GM18526 (cell line): ENCODE data around the gene NKX2-3.

ENCODE experiments used
- POLR2A ChIP-seq: IDR thresholded peaks from 3 replicates; pipeline ENCODE4 v1.6.1; 2011; ENCODE audit not compliant: insufficient read length; ENCODE audit errors: extremely low read depth

Gene NKX2-3

DNA sequence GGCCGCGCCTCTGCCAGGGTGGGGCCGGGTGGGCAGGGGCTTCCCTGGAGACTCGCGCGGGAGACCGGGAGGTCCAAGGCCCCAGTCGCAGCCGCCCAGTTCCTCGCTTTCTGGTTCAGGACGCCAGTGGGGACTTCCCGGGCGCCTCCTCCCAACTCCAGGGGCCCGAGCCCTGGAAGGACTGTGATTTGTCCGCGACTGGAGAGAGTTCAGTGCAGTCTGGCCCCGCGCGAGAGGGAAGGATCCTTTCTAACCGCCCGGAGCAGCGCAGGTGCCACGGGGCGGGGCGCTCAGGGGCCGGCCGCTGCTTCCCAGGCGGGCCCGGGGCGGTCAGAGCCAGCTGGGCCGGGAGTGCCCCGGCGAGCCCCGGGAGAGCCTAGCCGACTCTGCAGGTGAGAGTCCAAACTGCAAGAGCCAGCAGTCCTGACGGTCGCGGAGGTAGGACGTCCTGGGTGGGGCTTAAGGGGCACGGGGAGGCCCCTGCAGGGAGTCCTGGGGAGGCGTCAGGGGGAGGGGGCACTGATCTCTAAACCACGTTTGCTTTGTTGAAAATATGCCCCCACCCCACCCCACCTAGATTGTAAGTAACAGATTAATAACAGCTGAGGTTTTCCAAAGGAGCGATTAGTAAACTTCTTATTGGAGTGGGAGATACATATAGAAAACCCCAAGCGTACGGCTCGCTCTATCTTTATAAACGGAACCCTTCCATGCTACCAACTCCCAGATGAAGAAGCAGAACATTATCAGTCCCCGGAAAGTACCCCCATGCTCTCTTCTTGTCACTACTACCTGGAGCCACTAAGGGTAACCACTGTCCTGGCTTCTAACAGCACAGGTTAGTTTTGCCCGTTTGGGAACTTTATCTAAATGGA lies 8.2 kb downstream of the NKX2-3 start:
- no peak for TF ChIP-seq POLR2A

DNA sequence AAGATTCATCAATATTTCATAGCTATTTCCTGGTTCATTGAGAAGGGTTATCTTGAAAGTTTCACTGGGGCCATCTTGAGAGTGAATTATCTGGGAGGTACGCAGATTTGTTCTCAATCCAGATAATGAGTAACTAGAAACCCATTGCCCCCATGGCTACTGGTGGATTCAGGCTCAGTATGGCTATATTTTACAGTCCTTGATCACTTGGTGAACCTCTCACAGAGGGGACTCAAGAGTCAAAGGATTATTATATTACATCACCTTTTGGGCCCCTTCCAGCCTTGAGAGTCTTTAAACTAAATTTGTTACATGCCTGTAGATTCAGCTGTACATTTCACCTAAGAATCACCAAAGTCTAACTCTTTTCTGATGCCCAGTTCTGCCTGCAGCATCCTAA lies 11.6 kb downstream of the NKX2-3 start:
- no peak for TF ChIP-seq POLR2A

DNA sequence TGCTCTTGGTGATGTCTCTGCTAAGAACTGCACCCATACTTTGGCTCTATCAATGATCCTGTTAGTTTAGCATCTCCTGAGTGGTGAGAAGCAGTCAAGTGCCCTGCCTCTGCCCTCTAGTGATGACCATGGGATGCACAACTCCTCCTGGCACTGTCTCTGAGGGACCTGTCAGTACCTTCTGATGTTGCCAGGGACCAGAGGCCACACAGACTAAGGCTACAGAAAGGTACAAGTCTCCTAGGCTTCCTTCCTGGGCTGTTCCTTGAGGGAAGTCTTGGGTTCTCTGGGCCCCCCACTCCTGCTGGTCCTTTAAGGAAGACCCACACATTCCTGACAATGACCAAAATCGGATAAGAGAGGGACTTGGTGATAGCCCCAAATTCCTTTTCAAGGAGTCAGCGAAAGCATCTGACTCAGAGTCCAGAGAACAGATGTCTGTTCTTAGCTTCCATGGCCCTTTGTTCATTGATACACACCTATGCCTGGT lies 15.3 kb downstream of the NKX2-3 start:
- TF ChIP-seq POLR2A, result no peak

DNA sequence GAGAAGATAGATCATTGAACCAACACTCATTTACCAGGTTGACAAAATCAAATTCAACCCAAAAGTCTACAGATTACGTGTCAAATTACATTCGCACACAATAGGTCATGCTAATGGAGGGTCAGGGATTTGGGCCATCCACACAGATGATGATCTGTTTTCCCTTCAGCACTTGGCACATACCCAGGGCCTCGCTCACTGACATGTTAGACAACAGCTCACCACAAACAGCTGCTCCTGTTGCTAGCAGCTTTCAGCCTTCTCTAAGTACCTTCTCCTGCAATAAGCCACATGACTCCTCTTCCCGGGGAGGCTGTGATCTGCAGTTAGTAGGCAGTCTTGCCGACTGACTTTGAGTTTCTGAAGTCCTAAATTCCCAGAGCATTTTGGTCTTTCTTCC lies 18.4 kb downstream of the NKX2-3 start:
- TF ChIP-seq POLR2A, result no peak

DNA sequence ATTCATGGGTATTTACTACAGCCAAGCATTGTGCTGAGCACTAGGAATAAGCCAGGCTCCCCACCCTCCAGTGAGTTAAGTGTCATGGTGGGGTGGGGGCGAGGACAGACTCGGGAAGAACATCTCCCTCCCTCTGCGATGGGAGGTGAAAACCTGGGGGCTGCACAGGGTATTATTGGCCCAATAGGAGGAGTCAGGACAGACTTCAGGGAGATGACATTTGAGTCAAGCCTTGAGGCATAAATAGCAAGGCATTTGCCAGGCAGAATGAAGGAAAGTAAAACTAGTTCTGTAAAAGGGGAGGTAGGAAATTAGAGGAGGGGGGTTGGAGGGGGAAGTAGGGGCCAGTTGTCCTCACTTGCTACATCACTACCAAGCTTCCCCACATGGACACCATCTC lies 18.9 kb downstream of the NKX2-3 start:
- no peak for TF ChIP-seq POLR2A

DNA sequence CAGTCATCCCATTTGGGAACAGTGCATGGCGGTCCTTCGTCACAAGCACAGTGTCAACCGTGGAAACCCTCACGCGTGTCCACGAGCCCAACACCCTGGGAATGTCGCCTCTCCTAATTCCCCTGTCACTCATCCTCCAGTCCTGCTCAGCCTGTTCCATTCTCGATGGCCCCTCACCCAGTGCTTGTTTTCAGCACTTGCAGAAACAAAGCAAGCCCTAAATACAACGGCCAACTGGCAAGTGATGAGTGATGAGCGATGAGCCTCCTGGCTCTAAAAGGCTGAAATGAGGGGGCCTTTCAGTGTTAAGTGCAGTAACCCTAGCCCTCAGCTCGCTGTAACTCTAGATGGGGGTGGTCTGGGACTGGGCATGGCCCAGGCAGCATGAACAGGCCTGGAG lies 22.6 kb downstream of the NKX2-3 start:
- no peak for TF ChIP-seq POLR2A

DNA sequence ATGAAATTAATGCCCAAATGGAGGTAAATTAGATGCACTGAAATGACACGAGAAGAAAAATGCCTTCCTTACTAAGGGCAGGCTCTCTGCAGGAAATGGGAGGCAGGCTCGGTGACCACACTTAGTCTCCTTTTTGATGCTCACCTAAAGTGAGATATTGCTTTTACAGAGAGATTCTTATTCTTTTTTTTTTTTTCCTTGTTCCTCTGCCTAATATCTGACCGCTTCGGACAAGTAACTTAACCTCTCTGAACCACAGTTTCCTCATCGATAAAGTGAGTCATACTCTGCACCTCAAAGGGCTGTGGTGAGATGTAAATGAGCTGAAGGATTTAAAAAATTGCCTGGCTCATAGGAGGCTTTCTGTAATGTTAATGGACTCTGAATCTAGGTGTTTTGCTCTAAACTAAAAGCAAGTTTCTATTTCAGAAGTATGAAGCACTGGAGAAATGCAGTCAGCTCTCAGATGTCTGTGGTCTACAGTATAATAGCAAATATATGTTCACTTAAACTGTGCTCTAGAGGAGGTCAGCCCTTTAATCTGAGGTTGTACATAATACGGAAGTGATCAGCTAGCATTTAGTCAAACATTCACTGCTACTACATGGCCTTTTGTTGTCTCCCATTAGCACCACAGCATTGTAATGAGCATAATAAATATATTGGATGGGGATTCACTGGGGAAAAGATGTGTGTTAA lies 23.2 kb downstream of the NKX2-3 start:
- no peak for TF ChIP-seq POLR2A

DNA sequence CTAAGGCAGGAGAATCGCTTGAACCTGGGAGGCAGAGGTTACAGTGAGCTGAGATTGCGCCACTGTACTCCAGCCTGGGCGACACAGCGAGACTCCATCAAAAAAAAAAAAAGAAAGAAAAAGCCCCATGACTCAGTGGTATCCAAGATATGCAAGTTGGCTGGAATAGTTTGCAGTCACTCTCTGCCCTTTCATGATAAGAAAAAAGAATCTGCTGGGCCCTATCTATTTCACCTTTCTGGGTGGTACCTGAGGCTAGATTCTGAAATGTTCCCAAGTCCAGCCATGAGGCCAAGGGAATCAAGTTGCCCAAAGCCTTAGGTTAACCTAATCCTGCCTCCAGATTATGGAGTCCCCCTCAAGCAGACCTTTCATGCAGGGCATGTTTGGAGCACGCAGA lies 24.3 kb downstream of the NKX2-3 start:
- TF ChIP-seq POLR2A, result no peak

DNA sequence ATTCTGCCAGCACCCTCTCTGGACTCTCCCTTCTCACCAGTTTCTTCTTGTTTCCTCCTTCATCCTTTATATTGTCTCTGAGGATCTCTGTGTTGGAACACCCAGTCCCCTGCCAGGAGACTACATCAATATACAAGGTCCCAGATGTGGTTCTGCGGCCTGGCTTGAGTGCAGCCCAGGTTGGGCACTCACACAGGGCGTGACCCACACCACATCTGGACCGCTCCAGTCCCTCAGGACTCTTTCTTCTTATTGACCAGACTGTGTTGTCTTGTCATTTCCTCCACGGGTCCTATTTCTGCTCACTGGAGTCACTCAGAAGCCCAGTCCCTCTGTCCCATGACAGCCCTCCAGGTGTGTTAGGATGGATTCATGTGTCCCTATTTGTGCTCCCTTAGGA lies 26.0 kb downstream of the NKX2-3 start:
- no peak for TF ChIP-seq POLR2A

DNA sequence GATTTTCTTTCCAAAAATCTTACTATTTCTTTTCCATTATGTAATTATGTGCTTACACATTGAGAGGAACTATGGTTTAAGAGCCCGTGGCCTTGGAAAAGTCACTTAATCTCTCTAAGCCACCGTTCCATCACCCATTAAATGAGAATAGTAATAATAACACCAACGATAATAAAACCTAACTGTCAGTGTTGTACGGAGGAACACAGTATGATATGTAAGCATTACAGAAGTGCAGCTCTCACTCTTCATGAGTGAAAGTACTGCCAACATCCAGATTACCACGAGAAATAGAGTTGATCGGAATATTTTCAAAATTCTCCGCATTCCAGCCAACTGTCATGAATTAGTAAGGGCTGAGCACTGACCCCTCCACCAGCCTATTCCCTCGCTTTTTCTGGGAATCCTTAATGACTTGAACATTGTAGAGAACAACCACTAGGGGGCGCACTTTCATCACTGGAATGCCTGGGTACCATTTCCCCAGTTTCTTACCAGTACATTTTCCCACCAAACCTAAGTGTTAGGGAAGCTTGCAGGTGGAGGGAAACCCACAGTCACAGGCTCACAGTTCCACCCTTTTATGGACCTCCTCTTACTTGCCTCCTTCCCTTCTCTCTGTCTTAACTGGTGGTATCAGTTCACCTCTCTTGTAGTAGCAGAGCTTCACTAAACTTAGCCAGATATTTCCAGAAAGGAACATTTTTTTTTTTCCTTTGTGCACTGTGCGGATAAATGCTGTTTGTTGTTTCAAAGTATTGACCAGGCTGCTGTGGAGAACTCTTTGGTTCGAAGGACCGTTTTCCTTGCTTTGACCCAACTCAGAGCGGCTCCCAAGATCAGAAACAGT lies 27.8 kb downstream of the NKX2-3 start:
- TF ChIP-seq POLR2A, result no peak

DNA sequence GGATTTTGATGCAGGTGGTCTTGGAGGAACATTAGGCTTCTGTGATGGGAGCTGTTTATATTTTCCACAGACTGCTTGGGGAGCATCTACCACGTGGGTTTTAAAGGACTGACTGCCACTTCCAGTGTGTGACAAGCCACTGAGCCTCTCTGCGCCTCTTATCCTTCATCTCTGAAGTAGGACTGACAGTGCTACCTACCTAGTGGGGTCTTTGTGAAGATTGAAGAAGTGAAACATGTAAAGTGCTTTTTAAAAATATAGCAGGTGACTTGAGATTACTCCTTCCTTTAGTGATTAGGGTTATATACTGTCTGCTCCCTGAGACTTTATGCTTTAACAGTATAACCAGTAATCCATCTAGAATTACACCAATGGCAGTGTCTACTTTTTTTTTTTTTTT lies 29.9 kb downstream of the NKX2-3 start:
- no peak for TF ChIP-seq POLR2A

DNA sequence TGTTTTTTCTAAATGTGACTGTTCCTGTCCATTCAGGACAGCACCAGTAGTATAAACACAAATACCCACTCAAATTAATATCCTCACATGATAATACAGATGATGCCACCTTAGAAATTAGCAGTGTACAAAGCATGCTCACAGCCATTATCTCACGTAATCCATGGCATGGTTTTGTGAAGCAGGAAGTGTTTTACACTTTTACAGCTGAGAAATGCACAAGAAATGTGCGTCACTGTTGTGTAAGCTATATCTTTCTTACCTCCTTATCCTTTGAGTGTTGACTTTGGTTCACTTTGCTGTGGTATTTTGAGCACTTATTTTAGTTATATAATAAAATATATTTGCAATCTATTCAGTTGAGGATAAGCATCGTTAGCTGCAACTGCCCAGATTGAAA lies 31.6 kb downstream of the NKX2-3 start:
- no peak for TF ChIP-seq POLR2A

DNA sequence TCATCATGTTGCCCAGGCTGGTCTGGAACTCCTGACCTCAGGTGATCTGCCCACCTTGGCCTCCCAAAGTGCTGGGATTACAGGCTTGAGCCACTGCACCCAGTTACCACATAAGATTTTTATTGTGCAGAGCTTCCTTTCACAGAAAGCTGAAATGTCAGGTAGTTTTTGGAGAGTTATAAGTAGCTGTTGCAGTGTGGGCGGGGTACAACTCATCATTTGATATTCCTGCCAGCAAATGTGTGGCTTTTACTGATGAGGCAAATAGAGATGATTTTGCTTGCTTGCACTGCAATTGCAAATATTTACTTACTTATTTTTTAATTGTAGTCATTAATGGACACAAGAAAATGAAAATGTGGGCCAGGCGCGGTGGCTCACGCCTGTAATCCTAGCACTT lies 32.4 kb downstream of the NKX2-3 start:
- no peak for TF ChIP-seq POLR2A

DNA sequence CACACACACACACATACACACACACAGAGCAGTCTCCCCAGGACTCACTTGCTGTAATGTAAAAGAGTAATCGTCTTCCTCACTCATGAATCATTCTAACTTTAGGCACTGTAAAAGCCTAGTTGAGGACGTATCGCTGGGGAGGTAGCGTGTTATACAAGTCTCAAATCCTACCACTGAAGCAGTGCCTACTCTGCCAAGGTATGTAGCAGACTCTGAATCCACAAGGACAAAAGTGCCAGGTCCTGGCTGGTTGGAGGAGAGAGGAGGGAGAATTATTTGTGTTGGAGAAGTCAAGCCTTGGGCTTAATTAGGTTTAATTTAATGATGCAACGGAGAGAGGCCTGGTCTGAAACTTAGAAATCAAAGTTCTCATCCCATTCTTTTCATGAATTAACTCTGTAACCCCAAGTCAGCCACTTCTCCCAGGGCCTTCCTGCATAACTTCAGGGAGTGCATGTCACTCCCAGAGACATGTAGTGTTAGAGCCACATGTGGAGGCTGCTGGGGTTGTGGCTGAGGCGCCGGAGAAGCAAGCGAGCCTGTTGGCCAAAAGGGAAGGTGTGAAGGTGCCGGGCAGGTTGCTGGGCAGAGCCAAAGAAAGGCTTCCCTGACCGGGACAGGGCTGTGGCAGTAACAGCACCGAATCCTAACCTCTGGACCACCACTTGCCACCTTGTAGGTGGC lies 36.7 kb downstream of the NKX2-3 start:
- no peak for TF ChIP-seq POLR2A

DNA sequence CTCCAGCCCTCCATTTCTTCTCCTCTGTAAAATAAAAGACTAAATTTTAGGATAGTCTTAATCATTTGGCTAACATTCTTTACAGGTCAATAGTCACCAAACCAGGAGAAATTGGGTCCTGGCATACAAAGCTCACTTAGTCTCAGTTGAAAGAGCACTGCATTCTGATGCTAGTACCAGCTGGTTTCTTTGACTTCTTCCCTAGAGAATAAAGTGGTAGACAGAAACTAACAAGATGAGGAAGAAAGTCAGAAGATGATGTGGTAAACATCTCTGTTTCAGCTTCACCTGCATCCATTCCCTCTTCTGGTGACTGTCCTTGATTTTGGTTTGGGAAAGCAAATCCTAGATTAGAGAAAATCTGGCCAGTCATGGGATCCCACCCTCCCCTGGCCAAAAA lies 37.2 kb downstream of the NKX2-3 start:
- TF ChIP-seq POLR2A, result no peak
